Stimulated activated CD8-positive, alpha-beta memory T cell treated with anti-CD3 and anti-CD28 coated beads, Interleukin-12 subunit alpha, Interleukin-12 subunit beta, amount 100 ng/mL, for 24 hours (primary cell): Measurements from ENCODE around the gene ADAMTS9.
A peak's percentile ranks its signal among the peaks of the same experiment; 100 is the strongest.

Source experiments
- DNase-seq: peaks from one replicate; pipeline ENCODE4 v3.0.0-alpha.2; 2020; ENCODE audit errors: extremely low read depth

ADAMTS9 gene

DNA sequence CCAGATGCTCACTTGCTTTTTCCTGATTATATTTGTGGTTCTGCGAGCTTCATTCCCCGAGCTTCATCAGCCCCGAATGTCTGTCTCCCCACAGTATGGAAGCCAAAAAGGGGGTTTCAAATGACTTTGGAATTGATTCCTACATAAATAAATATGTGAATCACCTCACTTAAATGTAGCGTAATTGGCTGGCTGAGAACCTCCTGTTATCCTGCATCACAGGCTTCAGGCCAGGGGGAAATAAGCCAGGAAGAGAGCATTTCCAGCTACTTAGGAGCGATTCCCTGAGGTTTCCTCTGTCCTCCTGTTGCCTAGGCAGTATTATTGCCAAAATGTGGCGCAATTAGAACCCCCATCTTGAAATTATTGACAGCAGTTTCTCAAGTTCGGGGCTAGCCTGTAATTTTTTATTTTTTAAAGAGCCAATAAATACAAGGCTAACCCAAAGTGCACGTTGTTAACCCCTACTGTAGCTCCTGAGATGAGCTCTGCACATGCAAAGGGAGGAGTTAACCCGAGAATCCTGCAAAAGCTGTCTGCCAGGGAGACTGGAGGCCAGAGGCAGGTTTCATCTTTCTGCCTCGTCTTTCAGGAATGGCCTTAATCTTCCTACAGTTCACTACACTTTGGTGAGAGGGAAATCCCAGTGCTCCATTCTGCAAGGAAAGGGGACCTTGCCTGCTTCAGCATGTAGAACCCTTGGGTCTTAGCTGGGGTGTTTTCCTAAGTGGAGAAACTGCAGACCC is 148.2 kb downstream of the ADAMTS9 start:
- no peak for DNase-seq

DNA sequence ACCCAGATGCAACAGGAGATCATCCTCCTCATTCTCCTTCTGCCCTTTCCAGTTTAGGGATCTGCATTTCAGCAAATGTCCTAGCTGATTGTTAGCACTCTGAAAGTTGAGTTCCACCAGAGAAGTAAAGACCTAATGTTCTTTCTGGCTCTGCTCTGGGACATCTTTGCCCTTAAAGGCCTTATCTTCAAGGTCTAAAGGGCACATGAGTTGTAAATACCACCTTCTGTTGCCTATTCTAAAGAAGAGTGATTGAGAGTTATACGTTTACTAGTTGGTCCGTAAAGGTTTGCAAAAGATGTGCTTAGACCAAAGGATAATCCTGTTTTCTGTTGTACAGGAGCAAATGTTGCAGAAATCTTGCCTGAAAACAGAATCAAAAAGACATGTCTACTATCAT is 151.6 kb downstream of the ADAMTS9 start:
- DNase-seq, result no peak

DNA sequence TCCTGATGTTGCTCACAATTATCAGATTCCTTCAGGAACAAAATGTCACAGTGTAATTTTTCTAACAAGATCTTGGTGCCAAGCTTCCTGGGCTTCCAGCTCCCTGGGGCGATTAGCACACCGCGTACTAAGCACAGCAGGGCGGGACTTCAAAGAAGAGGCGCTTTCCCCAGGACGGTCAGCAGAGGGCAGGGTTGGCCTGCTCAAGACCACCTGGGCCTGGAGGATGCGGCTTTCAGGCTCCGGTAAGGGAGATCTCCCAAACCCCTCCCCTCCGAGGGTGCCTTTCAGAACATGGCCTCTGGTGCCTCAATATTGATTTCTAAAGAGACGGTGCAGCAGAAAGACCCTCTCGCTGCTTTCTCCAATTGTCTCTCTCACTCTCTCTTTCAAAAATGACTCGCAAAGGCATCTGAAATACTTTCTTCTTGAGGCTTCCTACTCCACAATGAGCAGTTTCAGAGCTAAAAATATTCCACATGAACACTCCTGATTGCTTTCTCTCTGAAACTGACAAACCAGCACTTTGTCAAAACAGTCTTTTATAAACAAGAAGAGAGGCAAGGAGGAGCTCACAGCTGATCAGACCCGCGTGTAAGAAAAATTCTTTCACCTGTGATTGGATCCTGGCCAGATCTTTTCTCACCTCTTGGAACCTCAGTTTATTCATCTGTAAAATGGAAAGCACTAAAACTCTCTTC is 154.0 kb downstream of the ADAMTS9 start:
- peak; percentile 2 for DNase-seq

DNA sequence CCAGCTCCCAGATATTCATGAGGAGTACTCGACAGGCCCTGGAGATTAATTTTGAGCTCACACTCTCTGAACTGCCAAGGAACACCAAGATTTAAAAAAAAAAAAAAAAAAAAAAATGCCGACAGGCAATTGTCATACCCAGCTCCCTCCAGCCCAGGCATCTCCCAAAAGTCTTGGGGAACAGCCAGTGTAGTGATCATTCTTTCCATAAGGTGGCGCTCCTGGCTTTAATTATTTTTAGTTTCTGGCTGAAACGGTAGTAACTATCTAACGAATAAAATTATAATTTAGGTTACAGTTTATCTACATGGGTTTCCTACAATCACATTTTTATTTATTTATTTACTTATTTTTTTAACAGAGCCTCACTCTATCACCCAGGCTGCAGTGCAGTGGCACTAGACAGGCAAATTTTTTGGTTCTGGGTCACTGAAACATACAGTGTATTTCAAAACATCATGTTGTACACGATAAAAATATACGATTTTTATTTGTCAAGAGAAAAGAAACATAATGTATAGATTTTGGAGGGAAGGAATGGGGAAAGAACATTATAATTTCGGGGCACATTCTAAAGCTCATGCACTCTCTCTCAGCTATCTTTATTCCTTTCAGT is 157.3 kb downstream of the ADAMTS9 start:
- no peak for DNase-seq

DNA sequence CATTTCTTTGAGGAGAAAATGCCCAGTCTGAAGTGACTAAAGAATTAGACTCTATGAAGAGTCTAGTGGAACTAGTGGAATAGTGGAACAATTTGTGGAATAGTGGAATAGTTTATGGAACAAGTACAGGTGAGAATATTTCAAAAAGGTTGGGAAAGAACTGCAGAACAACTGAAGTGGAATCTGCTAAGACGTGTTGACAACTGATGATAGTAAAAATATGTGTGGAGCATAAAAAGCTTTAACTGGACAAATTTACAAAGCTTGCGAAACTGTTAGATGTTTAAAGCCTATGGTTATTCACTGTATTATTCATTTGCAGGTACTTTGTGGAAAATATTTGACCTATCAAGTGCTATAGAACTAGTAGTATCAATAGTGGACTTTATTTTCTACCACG is 164.5 kb downstream of the ADAMTS9 start:
- DNase-seq, result no peak

DNA sequence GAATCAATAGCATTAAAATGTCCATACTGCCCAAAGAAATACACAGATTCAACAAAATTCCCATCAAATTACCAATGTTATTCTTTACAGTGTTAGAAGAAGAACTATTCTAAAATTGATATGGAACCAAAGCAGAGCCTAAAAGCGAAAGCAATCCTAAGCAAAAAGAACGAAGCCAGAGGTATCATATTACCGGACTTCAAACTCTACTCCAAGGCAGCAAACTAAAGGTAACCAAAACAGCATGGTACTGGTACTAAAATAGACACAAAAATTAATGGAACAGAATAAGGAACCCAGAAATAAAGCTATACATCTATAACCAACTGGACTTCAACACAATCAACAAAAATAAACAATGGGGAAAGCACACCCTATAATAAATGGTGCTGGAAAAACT is 167.5 kb downstream of the ADAMTS9 start:
- no peak for DNase-seq

DNA sequence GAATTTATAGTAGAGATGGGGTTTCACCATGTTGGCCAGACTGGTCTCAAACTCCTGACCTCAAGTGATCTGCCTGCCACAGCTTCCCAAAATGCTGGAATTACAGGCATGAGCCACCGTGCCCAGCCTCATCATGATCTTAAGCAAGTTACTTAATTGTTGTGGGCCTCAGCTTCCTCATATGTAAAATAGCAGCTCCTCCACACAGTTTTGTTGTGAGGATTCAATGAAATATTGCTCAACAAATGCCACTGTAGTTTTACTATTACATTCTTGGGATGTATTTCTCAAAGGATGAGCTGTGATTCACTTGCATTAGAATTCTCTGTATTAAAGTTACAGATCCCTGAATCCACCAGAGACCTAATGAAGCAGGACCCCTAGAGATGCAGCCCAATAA is 168.8 kb downstream of the ADAMTS9 start:
- no peak for DNase-seq

DNA sequence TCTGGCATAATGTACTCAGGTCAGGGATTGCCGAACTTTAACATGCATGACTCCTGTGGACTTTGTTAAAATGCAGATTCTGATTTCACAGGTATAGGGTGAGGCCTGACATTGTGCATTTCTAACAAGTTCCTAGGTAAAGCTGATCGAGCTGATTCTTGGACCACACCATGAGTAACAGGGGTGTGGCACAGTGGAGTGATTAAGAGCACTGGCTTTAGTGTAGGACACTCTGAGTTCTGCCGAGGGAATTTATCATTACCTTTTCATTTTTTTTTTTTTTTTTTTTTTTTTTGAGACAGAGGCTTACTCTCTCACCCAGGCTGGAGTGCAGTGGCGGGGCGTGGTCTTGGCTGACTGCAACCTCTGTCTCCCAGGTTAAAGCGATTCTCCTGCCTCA is 169.3 kb downstream of the ADAMTS9 start:
- DNase-seq, result no peak

DNA sequence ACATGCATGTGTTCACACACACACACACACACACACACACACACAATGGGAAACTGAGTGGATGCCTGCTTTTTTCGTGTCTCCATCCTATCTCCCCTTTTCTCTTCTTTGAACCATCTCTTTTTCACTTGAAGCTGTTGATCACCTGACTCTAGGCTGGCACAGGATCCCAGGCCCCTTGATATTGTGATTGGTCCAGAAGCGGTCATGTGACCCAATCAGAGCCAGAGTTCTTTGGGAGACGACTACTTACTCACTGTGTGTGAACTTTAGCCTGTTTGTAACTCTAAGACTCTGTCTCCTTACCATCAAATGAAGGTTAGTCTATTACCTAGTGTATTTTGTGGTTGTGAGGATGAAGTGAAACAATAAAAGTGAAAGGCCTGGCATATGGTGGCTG is 172.9 kb downstream of the ADAMTS9 start:
- no peak for DNase-seq

DNA sequence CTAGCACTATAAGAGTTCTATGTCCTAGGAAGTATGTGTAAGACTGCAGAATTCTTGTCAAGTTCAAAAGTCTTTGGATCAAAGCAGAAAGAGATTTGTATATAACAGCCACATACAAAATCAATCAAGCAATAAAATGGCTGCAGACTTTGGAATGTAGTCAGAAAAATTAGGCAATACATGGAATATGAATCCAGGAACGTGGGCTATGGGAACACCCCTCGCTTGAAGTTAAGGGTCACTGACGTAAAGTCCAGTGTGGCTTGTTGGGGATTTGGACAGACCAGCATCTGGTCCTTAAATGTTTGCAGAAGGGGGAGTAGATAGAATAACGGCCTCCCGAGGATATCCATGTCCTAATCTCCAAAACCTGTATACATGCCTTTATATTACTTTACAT is 178.6 kb downstream of the ADAMTS9 start:
- DNase-seq, result no peak

DNA sequence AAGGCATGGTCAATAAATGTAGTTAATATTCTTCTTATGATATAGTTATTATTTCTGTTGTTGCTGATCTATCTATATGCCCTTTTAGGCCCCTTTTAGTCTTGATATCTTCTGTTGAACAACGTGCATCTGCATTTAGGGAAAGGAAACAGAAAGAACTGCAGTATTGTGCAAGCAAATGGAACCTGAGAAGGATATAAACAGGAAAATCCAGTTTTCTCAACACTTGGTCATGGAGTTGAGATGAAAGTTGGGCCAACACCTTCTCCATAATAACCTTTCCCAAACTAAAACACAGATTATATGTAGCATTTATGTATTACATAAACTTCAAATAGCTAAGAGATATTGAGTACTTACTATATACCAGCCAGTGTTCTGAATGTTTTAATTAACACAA is 179.7 kb downstream of the ADAMTS9 start:
- no peak for DNase-seq

DNA sequence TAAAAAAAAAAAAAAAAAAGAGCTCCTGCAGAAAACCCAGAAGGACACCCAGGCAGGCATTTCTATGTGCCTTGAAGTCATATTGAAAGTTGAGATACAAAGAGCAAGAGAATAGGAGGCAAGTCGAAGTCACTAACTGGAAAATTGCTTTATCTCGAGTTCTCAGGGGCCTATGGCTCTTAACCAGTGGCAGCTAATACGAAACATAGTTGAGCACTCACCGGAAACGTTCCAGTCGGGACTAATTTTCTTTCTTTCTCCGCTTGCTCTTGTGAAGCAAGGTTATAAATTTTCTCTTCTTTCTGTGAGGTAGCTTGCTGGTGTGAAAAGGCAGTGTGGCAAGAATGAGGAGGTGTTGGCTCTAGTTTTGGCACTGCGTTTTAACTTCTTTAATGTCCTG is 181.5 kb downstream of the ADAMTS9 start:
- no peak for DNase-seq

DNA sequence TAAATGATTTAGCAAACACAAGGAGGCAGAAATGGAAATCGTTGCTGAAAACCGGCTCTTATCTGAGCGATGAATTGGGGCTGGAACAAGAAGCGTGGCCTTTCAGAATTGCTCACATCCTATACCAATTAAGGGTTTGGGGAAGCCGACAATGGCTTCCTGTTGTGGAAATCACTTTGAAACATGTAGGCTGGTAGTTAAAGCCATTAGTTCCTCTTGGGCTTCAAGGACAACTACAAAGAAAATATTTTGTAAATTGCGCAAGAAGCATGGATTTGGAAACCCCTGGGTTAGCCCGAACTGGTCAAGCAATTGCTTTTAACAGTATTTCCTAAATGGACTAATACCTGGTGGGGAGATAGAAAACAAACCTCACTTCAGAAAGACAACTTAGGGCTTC is 182.4 kb downstream of the ADAMTS9 start:
- DNase-seq, result no peak

DNA sequence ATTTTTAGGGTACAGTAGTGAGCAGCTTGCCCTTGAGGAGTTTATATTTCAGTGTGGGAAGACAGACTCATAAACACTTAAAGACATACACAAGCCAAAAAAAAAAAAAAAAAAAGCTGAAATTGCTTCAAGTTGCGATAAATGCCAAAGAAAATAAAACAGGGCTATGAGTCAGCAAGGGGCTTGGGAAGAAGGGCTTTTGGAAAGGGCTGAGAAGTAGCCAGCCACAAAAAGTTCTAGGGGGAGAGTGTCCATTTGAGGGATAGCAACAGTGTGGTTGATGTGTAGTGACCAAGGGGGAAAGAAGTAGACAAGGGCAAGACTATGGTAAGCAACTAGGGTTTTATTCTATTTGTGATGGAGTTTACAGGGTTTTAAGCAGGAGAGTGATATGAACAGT is 185.5 kb downstream of the ADAMTS9 start:
- no peak for DNase-seq

DNA sequence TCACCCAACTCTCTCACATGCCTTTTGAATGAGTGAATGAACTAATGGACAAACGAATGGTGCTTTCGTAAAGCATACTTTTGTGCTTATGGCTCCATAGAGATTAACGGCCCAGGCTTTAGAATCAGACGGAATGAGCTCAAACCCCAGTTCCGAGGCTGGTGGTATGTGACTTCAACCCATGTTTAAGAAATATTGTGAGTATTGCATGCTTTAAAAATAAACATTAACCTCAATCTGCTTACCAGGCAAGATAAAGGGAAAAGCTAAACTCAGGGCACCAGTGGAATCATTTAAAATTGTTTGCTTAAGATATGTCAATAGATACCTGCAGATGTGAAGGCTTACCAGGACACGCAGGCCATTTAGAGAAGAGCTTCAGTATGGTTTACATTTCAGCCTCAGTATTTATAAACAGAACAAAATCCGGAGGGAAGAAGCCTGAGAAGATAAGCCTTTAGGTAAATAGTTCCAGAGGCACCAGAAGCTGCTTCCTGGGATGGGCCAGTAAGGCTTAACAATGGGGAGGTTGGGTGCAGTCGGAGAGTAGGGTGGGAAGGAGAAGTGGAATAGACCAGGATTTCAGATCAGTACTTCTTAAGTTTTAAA is 186.4 kb downstream of the ADAMTS9 start:
- no peak for DNase-seq

DNA sequence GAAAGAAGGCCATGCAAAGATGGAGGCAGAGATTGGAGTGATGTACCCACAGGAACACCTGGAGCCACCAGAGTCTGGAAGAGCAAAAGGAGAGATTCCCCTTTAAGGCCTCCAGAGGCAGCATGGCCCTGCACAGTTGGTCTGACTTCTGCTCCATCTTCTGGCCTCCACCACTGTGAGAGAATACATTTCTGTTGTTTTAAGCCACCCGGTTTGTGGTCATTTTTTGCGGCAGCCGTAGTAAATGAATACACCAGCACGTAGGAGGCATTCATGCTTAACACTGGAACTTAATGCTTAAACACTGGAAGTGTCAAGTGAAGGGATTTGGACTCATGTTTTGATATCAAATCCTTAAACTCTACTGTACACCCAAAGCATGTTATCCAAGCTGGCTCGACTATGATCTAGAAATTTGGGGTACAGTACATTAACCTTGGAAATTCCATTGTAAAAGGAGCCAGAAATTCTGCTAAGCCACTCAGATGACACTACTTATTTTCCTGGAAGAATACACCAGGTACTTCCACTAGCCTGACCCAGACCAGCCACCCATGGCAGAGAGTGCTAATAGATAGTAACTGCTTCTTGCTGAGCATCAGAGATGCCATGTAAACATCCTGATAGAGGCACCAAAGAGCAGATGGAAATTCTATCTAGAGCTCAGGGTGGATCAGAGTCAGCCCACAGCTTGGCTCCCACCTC is 190.9 kb downstream of the ADAMTS9 start:
- no peak for DNase-seq

DNA sequence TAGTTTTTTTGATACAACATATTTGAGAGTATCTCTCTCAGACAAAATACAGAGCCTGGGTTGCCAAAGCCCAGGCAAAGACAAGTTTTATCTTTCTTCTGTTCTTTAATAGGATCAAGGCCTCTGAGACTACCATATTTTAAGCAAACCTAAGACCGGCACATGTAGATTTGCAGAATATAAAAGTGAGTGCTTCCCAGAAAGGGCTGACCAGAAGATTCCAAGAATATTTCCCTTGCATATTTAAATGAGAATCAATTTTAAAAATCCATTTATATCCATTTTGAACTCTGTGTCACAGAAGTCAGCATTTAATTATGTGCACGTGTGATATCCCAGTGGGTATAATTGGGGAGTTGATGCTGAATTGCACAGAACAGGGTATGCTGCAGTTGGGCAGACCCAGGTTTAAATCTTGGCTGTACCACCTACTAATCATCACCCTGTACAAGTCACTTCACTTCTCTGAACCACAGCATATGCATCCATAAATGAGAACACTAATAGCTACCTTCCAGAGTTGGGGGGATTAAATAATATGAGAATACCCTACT is 191.9 kb downstream of the ADAMTS9 start:
- DNase-seq, result no peak

DNA sequence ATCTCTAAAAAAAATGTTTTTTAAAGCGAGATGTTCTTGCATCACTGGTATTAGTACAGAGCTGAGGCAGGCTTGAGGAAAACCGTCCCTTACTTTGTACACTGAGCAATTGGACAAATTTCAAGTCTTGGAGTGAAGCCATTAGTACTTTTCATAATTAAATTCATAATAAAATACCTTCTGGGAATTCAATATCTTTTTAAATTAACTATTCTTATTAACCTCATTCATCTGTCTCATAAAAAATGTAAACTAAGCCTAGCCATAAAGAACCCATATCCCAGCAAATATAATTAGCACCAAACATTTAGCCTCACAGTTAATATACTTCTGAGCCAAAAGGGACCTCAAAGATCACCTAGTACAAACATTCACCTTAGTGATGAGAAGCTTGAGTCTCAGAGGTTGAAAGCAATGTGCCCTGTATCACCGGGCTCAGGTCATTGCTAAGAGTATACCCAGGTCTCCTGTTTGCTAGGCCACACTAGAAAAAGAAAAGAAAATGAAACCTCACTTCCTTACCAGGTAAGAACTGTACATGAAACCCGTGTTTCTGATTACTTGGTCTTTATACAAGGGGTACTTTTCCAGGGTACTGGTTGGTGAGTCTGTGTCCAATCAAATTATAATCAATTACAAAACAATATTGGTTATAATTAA is 192.5 kb downstream of the ADAMTS9 start:
- DNase-seq, result no peak

DNA sequence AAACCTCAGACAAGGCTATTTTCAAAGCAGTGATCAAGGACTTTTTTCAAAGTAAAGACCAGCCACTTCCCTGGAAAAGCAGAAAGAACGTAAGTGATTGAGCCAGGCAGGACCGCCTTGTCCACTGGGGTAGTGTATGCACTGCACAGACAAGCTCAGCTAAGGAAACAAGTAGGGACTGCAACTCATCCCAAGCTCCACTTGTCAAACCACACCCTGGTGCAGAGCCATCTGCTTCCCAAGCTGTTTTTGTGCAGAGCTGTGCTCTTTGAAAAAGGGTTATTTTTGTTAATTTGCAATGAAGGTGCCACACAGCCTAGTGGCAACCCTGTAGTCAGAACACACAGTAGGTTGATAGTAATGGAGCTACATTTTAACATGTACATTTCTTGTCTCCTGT is 193.3 kb downstream of the ADAMTS9 start:
- no peak for DNase-seq

DNA sequence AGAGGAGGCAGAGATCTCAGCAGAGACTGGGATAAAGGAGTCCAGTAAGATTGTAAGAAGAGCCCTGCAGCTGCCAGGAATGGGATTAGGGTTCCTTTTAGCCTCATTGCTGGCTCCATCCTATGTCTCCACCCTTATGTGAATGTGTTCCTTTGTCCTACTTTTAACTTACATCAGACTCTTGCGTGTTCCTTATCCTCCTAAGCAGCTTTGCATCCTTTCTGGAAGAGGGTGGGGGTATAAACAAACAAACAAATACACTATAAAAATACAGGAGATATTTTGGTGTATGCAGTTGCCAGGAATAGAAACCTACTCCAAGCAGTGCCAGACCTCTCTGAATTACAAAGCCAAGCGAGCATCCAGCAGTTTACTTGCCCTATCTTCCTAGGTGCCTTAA is 194.7 kb downstream of the ADAMTS9 start:
- DNase-seq, result no peak

DNA sequence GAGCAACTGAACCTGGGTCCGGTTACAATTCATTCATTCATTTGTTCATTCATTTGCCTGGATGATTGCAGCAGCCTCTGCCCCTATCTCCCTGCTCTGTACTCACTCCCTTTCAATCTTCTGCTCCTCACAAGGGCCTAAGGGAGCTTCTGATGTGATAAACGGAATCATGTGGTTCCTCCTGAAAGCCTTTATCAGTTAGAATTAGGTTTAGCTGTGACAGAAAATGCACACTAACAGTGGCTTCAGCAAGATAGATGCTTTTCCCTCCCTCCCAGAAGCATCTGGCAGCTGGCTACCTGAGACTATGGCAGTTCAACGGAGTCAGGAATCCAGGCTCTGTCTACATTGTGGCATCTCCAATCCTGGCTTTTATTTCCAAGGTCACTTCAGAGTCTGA is 196.0 kb downstream of the ADAMTS9 start:
- DNase-seq, result no peak
